GM10248 (cell line): ENCODE data around the gene GABRP.

ENCODE experiments used
- CTCF ChIA-PET: fragments of 300-600 bp; sonication (Branson Sonifier 250); formaldehyde crosslinking; extraction: SDS; loops from one replicate; lab custom pipeline; 2021; ENCODE audit warnings: antibody characterized with exemption; lab: Yijun Ruan, JAX
- POLR2A ChIA-PET: fragments of 350-650 bp; sonication (Branson Sonifier 250); formaldehyde crosslinking; extraction: SDS; loops from one replicate; lab custom pipeline; 2020; ENCODE audit warnings: antibody characterized with exemption; lab: Yijun Ruan, JAX
- DNase-seq: peaks from one replicate; pipeline ENCODE4 v3.0.0; 2012; ENCODE audit errors: extremely low spot score
- CTCF ChIP-seq: IDR thresholded peaks from 2 replicates; pipeline ENCODE4 v1.5.1; 2012; ENCODE audit warnings: mild to moderate bottlenecking, low read depth; ENCODE audit errors: extremely low read depth, missing control alignments, control extremely low read depth

GABRP gene

GRCh38 chr5:170846416-170846815, 62.9 kb downstream of the GABRP start:
- no peak for DNase-seq
- TF ChIP-seq CTCF: no peak
- ChIA-PET CTCF (no interaction called here), POLR2A (no interaction called here)

- ChIA-PET CTCF (no interaction called here), POLR2A (no interaction called here)
- no peak for TF ChIP-seq CTCF
- no peak for DNase-seq
These were observed 63.3 kb downstream of the GABRP start for GRCh38 chr5:170846846-170847245.

GRCh38 chr5:170848033-170848432, 64.5 kb downstream of the GABRP start:
- ChIA-PET POLR2A (no interaction called here), CTCF (no interaction called here)
- no peak for TF ChIP-seq CTCF
- DNase-seq: no peak

- TF ChIP-seq CTCF: no peak
- ChIA-PET CTCF (no interaction called here), POLR2A (no interaction called here)
- no peak for DNase-seq
These were observed 65.8 kb downstream of the GABRP start for GRCh38 chr5:170849374-170849773.

GRCh38 chr5:170854566-170854965, 71.0 kb downstream of the GABRP start:
- POLR2A ChIA-PET: no interaction called here
- DNase-seq: no peak
- CTCF ChIA-PET: no interaction called here
- no peak for TF ChIP-seq CTCF

- ChIA-PET CTCF (no interaction called here), POLR2A (no interaction called here)
- TF ChIP-seq CTCF: no peak
- DNase-seq: no peak
These were observed 73.5 kb downstream of the GABRP start for GRCh38 chr5:170857066-170857465.

GRCh38 chr5:170860415-170860814, 76.9 kb downstream of the GABRP start:
- ChIA-PET CTCF (no interaction called here), POLR2A (no interaction called here)
- DNase-seq: no peak
- TF ChIP-seq CTCF: no peak
